HTR-8/SVneo (cell line): ENCODE measurements around the gene PIM3.
"Not testable (repeated sequence)": the region's sequence is repeated elsewhere in the genome, so short reads cannot be mapped to it uniquely, and the experiment has no call there.

ENCODE experiments used
- DNase-seq: peaks from one replicate; pipeline ENCODE4 v3.0.0; 2011; ENCODE audit warnings: low spot score, mixed read lengths; ENCODE audit not compliant: insufficient read length
- FAIRE-seq: peaks from 2 replicates; lab custom pipeline; 2011; peaks lifted over from hg19 to GRCh38; lab: Jason Lieb, UNC

Gene PIM3

GRCh38 chr22:49976439-49977175 lies 16.0 kb downstream of the PIM3 start:
- DNase-seq: no peak
- no peak for FAIRE-seq

- FAIRE-seq (no peak), DNase-seq (no peak)
Observed at GRCh38 chr22:49977578-49977977, 17.0 kb downstream of the PIM3 start.

GRCh38 chr22:49979587-49980264 lies 19.2 kb downstream of the PIM3 start:
- FAIRE-seq (no peak), DNase-seq (no peak)

- not testable (repeated sequence) for DNase-seq, FAIRE-seq
Observed at GRCh38 chr22:49981799-49982198, 21.2 kb downstream of the PIM3 start.

GRCh38 chr22:49983148-49984042 lies 22.8 kb downstream of the PIM3 start:
- no peak for DNase-seq
- no peak for FAIRE-seq

- DNase-seq (no peak), FAIRE-seq (no peak)
Observed at GRCh38 chr22:49986325-49986724, 25.8 kb downstream of the PIM3 start.

- FAIRE-seq, DNase-seq: not testable (repeated sequence)
Observed at GRCh38 chr22:49989826-49990225, 29.3 kb downstream of the PIM3 start.

GRCh38 chr22:49991167-49991566 lies 30.6 kb downstream of the PIM3 start:
- DNase-seq: no peak
- FAIRE-seq: no peak

GRCh38 chr22:49991907-49992533 lies 31.4 kb downstream of the PIM3 start:
- DNase-seq (no peak), FAIRE-seq (no peak)

GRCh38 chr22:49992921-49993648 lies 32.5 kb downstream of the PIM3 start:
- FAIRE-seq (no peak), DNase-seq (no peak)

GRCh38 chr22:49993649-49994360 lies 33.2 kb downstream of the PIM3 start:
- FAIRE-seq: no peak
- DNase-seq: no peak

GRCh38 chr22:49994361-49995040 lies 33.9 kb downstream of the PIM3 start:
- FAIRE-seq: no peak
- DNase-seq: no peak

- FAIRE-seq: no peak
- DNase-seq: no peak
Observed at GRCh38 chr22:49995041-49995360, 34.4 kb downstream of the PIM3 start.

GRCh38 chr22:49995361-49996118 lies 35.0 kb downstream of the PIM3 start:
- DNase-seq (no peak), FAIRE-seq (no peak)

GRCh38 chr22:49996119-49996517 lies 35.5 kb downstream of the PIM3 start:
- FAIRE-seq: no peak
- no peak for DNase-seq

GRCh38 chr22:49996518-49997250 lies 36.1 kb downstream of the PIM3 start:
- no peak for DNase-seq
- no peak for FAIRE-seq

- FAIRE-seq (no peak), DNase-seq (no peak)
Observed at GRCh38 chr22:49997251-49997599, 36.7 kb downstream of the PIM3 start.
